GM18505 (cell line): ENCODE results near the gene GRIN2A.

Experiments used
- ATAC-seq: cut with Tn5 transposase; IDR thresholded peaks from one replicate; pipeline ENCODE4 v1.9.1; 2021; ENCODE audit not compliant: unreplicated experiment
- POLR2A ChIP-seq: IDR thresholded peaks from 4 replicates; pipeline ENCODE4 v1.6.1; 2011; ENCODE audit warnings: borderline replicate concordance; ENCODE audit not compliant: insufficient read depth, insufficient read length; ENCODE audit errors: extremely low read depth

The GRIN2A gene

DNA sequence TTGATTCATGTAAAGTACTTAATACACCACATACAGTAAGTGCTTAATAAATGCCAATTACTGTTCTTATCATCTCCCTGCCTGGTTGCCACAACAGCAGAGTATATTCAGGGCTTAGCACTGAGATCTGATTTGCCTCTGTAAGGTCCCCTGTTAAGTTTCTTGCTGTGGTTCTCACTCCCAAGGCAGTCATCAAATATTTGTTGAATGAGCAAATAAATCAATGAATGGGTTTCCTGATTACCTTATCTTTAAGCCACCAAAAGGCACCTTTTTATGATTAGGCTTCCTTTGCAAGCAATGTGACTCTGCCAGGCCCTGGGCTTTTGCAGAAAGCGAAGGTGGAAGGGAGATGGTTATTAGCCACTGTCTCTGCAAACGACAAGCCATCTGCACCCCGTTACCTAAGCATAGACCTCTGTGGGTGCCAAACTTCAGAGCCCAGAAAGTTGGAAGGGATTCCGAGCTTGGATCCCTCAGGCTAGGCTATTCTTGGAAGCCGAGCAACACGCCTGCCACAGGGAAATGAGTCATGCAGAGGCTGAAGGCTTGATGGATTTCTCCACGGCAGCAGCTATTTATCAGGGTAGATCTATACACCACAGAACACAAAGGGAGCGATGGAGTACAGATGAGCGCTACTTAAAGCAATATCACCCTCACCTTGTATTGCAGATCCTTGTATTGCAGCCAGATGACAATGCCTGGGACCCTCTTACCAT, 102.0 kb downstream of the GRIN2A start:
- TF ChIP-seq POLR2A: no peak

DNA sequence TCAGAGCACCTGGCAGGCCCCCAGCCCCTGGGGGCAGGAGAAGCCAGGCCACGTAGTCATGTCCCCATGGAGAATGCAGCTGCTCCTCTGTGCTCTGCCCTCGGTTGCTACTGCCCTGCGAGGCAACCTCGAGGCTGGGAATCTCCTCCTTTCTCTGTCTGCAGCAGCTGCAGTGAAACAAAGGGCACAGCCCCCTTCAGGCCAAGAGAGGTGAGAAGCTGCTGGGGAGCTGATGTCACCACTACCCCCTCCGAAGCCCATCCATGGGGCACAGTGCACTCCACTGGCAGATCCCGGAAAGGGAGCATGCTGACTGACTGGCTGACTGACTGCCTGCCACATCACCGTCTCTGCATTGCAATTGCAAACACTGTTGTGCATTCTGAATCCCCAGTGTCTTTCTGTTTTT, 103.7 kb downstream of the GRIN2A start:
- ATAC-seq: no peak
- TF ChIP-seq POLR2A: no peak

More for the DNA sequence above, 102.0 kb downstream of the GRIN2A start:
- ATAC-seq: no peak

DNA sequence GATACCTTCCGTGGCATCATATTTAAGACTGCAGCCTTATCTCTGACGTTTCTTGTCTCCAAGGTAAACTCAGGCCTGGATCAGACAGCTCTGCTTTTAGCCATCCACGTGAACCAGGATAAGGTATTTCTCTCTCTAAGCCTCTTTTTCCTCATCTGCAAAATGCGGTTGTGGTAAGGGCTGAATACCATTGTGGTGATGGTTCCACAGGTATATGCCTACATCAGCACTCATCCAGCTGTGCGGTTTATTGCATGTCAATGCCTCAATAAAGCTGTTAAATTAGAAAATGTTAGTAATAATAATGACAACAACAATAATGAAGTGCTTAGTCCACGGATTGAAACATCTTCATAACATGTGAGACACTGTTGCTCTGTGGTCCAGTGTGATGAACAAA, 104.4 kb downstream of the GRIN2A start:
- ATAC-seq: no peak
- TF ChIP-seq POLR2A: no peak

DNA sequence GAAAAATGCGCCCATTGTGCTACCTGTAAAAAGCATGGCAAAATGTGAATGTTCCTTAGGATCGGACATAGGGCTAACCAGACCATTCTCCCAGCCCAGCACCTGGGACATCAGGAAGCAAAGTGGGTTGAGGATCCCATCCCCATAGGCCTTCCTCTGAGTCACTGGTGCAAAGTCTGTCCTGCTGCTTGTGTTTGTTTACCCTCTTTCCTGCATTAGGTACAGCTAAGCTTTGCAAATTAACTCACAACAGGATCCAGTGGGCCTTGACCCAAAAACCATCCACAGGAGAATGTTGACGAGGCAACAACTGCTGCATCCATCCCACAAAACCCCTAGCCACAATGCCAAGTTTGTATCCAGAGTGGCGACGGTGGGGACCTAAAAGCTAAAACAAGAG, 106.2 kb downstream of the GRIN2A start:
- ATAC-seq: no peak

DNA sequence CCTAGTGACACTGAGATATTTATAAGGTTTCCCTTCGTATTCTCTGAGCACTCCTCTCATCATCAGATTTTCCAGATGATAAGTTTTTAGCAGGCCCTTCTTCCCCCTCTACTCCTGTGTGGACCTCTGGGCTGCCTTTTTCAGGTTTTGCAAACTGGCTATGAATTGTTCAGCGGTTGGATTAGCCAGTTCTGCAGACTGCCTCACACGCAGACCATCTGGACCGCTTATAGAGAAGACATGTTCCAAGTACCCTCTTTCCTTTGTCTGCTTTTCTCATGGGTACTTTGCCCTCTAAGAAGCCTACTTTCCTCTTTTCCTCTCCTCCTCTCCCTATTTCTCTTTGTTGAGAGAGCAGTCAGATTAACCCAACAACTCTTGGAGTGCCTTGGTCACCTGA, 111.6 kb downstream of the GRIN2A start:
- TF ChIP-seq POLR2A: no peak
- ATAC-seq: no peak

More for the DNA sequence above, 106.2 kb downstream of the GRIN2A start:
- no peak for TF ChIP-seq POLR2A

DNA sequence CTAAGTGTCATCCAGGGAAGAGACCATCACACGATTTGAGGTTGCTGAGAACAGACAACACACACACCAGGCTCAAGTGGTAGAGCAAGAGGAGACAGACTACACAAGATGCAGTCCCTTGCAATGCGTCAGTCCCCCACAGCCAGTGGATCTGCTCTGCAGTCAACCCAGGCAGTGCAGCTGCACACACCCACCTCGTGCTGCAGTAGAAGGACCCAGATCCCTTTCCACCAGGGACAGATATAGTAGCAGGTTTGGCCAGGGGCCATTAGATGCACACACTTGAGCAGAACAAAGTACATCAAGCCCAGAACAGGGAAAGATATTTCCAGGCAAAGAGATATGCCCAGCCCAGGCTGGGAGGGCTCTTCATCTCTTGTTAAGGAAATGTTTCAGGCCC, 112.9 kb downstream of the GRIN2A start:
- no peak for ATAC-seq
- TF ChIP-seq POLR2A: no peak

DNA sequence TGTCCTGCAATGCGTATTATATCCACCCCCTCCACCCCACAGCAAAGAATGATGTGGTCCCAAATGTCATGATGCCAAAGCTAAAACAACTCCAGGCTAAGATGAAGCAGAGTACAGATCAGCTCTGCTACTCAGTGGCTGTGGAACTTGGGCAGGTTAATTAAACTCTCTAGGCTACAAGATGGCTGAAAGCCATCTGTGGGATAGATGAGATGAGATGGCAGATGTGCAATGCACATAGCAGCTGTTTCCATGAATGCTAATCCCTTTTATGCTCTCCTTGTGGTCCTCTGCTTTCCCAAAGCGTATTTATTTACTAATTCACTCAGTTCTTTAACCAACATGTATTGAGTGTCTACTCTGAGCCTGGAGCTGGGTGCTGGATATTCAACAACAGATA, 114.4 kb downstream of the GRIN2A start:
- TF ChIP-seq POLR2A: no peak
- no peak for ATAC-seq

DNA sequence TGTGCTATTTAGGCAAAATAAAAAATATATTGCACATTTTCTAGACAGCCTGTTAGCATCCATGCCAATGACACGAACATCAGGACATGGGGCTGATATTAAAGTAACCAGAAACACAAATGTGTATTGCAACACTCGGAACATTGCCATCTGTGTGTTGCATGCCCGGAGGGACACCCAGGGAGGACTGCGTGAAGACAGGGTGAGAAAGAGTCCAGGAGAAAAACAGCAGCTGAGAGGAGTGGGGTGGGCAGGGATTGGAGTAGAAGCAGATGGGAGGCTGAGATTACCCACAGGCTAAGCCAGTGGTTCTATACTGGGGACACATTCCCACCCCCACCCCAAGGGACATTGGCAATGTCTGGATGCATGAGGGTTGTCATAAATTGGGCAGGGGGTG, 114.8 kb downstream of the GRIN2A start:
- no peak for TF ChIP-seq POLR2A
- ATAC-seq: no peak

DNA sequence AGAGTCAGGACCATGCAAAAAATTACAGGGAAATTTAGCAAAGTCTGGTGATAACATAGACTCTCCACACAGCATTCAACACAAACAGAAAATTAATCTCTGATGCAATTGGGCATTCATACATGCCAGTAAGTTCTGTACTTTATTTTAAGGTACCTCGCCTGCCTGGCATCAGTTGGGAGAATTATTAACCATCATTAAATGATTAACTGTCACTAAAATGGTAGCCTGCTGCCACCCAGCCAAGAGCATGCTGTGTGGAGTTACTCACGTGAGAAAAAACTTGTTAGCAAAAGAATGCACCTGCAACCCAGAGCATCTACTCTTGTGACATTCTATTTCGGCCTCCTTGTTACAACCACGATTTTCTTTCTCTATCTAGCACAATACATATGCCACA, 117.2 kb downstream of the GRIN2A start:
- no peak for ATAC-seq
- no peak for TF ChIP-seq POLR2A

DNA sequence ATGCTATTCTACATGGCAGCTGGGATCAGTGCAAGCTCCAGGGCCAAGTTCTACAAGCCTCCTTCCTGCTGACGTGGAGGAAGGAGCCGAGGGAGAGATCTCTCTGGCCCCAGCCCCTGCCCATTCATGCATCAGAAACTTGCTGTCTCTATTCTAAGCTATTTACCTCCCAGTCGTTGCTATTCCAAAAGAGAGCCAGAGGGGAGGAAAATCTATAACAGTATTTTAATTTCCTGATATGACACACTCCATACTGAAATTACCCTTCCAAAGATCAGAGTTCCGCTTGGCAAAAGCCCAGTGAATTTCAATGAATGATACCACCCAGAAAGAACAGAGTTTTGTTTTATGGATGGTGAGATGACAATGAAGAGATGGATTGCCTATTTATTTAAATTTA, 133.4 kb downstream of the GRIN2A start:
- no peak for ATAC-seq
- TF ChIP-seq POLR2A: no peak

DNA sequence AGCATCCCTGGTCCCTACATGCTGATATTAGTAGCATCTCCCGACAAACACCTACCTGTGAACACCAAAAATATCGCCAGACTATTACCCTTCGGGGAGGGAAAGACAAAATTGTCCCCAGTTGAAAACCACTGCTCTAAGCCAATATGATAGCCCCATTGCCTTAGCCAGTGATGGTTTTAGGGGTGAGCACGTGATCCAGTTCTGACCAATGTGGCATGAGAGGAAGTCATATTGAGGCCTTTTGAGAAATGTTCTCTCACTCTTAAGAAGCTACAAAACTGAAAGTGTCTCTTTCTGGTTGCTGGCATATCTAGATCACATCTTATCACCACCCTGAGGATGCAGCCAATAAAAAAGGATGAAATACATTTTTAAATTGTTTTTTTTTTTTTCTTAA, 136.3 kb downstream of the GRIN2A start:
- no peak for ATAC-seq
- no peak for TF ChIP-seq POLR2A

DNA sequence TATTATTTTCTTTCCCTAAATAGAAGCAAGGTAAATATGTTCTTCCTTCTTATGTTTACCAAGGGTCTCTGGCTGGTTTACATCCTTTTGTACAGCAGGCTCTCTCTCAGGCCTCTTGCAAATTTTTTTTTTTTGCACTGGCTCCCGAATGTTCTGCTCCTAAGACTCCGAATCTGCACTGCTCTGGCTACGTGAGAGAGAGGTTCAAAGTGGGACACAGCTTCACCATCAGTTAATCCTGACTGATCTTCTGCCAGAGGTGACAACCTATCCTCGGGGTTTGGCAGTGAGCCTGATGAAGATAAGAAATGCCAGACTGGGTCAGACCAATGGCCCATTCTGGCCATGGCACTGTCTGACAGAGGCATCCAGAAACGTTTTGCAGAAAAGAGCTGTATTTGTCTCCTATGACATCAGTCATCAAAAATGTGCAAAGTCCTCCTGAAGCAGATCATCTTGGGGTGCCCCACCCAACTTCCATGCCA, 136.9 kb downstream of the GRIN2A start:
- no peak for TF ChIP-seq POLR2A
- no peak for ATAC-seq

DNA sequence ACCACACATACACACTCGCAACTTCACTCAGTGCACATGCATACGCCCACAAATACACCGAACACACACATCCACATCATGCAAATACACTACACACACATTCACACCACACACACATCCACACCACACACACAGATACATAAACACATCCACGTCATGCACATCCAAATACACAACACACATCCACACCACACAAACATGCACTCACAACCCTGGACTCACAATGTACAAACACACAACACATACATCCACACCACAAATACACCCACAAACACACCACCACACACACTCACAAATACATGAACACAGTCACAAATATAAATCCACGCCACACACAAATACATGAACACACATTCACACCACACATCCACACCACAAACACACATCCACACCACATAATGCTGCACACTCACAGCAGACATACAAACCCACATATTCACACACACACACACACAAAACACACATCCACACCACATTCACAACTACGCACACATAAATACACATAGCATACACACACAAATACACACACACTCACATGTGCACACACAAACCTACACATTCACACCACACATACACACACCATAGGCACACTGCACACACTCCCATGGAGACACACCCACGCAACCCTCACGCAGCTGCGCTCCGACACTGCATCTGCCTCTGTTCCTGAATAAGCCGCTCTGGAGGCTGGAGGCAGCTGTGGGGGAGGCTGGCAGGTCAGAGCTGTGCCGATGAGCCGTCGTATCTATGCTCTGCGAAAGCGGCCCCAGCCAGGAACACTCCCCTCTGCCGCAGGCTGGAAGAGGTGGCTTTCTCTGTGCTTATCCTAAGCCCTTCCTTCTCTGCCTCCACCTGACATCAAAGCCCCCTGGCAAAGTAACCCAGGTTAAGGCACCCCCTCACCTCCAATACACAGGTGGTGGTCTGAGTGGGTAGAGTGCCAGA, 141.8 kb downstream of the GRIN2A start:
- no peak for TF ChIP-seq POLR2A
- ATAC-seq: no peak
